Measurements from ENCODE around the gene SLC16A14.

DNA sequence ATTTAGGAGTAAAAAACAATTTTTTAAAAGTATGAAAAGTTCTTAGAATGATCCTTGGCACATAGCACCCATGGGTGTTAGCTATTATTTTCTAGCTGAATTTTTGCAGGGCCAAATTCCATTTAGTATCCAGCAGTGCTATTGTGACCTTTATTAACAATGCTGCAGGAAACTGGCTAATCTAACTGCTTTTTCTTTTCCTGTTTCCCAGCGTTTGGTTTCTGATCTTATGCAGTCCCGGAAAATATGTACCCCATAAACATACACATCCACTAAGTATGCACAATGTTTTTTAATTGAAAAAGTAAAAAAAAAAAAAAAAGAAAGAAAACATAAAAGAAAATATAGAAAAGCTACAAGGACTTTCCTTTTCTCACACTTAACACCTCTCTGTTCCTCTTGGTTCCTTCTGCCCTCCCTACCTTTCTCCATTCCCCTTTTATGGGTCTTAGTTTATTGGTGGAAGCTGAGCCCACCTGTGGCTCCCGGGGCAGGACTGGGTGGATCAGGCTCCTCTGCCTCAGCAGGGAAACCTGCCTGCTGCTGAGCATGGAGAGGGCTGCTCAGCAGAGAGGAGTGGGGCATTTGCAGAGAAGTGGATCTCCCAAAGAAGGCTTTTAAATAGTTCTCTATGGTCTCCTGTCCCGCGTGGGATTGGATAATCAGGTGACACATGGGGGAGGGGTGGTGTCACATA, 9.3 kb upstream of the SLC16A14 start:
- TF ChIP-seq EP300 (IDR thresholded peaks at IDR 0.05; ENCODE audit: borderline replicate concordance in 1 of 2, low read depth in 1 of 2, low read length in 1 of 2) (no peak), CTCF (IDR thresholded peaks at IDR 0.05) (no peak)
- TF ChIP-seq, protein P1, sequence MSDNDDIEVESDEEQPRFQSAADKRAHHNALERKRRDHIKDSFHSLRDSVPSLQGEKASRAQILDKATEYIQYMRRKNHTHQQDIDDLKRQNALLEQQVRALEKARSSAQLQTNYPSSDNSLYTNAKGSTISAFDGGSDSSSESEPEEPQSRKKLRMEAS (IDR thresholded peaks at IDR 0.05; ENCODE audit: low read depth) = no peak
- TF ChIP-seq, protein P2, sequence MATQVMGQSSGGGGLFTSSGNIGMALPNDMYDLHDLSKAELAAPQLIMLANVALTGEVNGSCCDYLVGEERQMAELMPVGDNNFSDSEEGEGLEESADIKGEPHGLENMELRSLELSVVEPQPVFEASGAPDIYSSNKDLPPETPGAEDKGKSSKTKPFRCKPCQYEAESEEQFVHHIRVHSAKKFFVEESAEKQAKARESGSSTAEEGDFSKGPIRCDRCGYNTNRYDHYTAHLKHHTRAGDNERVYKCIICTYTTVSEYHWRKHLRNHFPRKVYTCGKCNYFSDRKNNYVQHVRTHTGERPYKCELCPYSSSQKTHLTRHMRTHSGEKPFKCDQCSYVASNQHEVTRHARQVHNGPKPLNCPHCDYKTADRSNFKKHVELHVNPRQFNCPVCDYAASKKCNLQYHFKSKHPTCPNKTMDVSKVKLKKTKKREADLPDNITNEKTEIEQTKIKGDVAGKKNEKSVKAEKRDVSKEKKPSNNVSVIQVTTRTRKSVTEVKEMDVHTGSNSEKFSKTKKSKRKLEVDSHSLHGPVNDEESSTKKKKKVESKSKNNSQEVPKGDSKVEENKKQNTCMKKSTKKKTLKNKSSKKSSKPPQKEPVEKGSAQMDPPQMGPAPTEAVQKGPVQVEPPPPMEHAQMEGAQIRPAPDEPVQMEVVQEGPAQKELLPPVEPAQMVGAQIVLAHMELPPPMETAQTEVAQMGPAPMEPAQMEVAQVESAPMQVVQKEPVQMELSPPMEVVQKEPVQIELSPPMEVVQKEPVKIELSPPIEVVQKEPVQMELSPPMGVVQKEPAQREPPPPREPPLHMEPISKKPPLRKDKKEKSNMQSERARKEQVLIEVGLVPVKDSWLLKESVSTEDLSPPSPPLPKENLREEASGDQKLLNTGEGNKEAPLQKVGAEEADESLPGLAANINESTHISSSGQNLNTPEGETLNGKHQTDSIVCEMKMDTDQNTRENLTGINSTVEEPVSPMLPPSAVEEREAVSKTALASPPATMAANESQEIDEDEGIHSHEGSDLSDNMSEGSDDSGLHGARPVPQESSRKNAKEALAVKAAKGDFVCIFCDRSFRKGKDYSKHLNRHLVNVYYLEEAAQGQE (IDR thresholded peaks at IDR 0.05; ENCODE audit: low read depth, low read length) = no peak

Measured in SK-N-SH (cell line).